Cardiac fibroblast (primary cell): Measurements from ENCODE around the gene TCP11.
A peak's percentile ranks its signal among the peaks of the same experiment; 100 is the strongest.

Source experiments
- DNase-seq, 2 donors: peaks; one replicate each; pipeline versions ENCODE4 v3.0.0 to v3.0.0-alpha.2; 2010; ENCODE audit warnings: low read depth in 2 of 2
- H3K4me3 ChIP-seq, 2 donors: replicated peaks in 1 of 2; 1 replicate in 1 of 2; 2 replicates in 1 of 2; pipeline ENCODE4 v1.5.1; 2011; ENCODE audit warnings: low read depth in 2 of 2, low read length in 2 of 2, mild to moderate bottlenecking in 2 of 2, moderate library complexity in 1 of 2
- CTCF ChIP-seq: IDR thresholded peaks from one replicate; pipeline ENCODE4 v1.5.1; 2011; ENCODE audit warnings: low read depth, mild to moderate bottlenecking, low read length, inconsistent platforms

The TCP11 gene

GRCh38 chr6:35173427-35174087 is 32.4 kb upstream of the TCP11 start:
- peak in 1 of 2 donors; percentile 64 for DNase-seq
- no peak overlapping the region for H3K4me3 ChIP-seq
- TF ChIP-seq CTCF: no peak

- no peak overlapping the region for H3K4me3 ChIP-seq
- DNase-seq: no peak
- TF ChIP-seq CTCF: no peak
Observed at GRCh38 chr6:35173044-35173426, 31.9 kb upstream of the TCP11 start.

- H3K4me3 ChIP-seq: no peak overlapping the region
- no peak for DNase-seq
- TF ChIP-seq CTCF: no peak
Observed at GRCh38 chr6:35170891-35171290, 29.8 kb upstream of the TCP11 start.

GRCh38 chr6:35170166-35170565 is 29.0 kb upstream of the TCP11 start:
- no peak for TF ChIP-seq CTCF
- peak in 1 of 2 donors; percentile 85 for DNase-seq

GRCh38 chr6:35168461-35168861 is 27.3 kb upstream of the TCP11 start:
- no peak overlapping the region for H3K4me3 ChIP-seq
- no peak for DNase-seq
- TF ChIP-seq CTCF: no peak

More at GRCh38 chr6:35170166-35170565, 29.0 kb upstream of the TCP11 start:
- H3K4me3 ChIP-seq: no peak overlapping the region

GRCh38 chr6:35167505-35167904 is 26.4 kb upstream of the TCP11 start:
- no peak for DNase-seq
- H3K4me3 ChIP-seq: no peak overlapping the region
- no peak for TF ChIP-seq CTCF

- no peak overlapping the region for H3K4me3 ChIP-seq
- no peak for TF ChIP-seq CTCF
- DNase-seq: no peak
Observed at GRCh38 chr6:35166520-35166919, 25.4 kb upstream of the TCP11 start.
